Astrocyte of the spinal cord (primary cell): ENCODE measurements around the gene TXNDC16.

Source experiments
- DNase-seq: peaks from one replicate; pipeline ENCODE4 v3.0.0; 2011; ENCODE audit warnings: low read depth, low spot score
- H3K4me3 ChIP-seq: 2 replicates; pipeline ENCODE4 v1.5.1; 2011; ENCODE audit warnings: low read depth, mild to moderate bottlenecking, low read length, moderate library complexity
- in situ Hi-C: cut with HindIII; loops from 2 replicates; pipeline ENCODE4 v1.10.0; 2017; ENCODE audit warnings: low sequenced_read_pairs
- TF ChIP-seq, protein P1 (sequence below): IDR thresholded peaks from 2 replicates; pipeline ENCODE4 v1.5.1; 2012; ENCODE audit warnings: low read depth, mild to moderate bottlenecking, low read length, inconsistent platforms

The TXNDC16 gene

DNA sequence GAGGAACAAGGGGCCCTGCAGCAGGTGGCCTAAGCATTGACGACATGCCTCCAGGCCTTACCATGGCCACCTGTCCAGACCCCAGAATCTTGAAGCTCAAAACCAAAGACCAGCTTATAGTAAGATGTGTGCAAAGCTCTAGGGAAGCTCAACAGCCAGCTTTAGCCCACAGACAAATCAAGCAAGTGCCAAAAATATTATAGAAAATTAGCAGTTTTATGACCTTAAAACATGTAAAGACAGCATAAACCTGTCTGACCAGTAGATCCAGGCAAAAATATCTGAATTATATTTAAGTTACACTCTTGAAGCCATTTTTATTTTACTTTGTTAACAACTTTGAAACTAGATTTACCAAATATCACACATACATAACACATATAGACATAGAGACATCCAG is 90.6 kb downstream of the TXNDC16 start:
- in situ Hi-C loops, result no loop called here
- DNase-seq, result no peak
- H3K4me3 ChIP-seq, result no peak overlapping the region
- TF ChIP-seq, protein P1, sequence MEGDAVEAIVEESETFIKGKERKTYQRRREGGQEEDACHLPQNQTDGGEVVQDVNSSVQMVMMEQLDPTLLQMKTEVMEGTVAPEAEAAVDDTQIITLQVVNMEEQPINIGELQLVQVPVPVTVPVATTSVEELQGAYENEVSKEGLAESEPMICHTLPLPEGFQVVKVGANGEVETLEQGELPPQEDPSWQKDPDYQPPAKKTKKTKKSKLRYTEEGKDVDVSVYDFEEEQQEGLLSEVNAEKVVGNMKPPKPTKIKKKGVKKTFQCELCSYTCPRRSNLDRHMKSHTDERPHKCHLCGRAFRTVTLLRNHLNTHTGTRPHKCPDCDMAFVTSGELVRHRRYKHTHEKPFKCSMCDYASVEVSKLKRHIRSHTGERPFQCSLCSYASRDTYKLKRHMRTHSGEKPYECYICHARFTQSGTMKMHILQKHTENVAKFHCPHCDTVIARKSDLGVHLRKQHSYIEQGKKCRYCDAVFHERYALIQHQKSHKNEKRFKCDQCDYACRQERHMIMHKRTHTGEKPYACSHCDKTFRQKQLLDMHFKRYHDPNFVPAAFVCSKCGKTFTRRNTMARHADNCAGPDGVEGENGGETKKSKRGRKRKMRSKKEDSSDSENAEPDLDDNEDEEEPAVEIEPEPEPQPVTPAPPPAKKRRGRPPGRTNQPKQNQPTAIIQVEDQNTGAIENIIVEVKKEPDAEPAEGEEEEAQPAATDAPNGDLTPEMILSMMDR, result no peak

DNA sequence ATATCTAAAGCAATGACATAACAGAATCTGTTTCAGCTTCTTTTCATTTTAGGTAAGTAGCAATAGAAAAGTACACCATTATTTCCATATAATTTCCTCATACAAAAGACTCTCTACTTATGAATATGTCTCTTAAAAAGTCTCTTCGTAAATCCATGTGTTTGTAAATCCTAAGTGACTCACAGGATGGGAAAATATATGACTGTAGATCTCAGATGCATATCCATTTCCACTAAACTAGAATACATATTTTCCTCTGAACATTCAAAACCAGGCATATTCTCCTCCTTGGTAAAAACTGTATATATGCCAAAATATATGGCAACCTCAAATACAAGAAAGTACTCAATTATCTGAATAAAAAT is 93.6 kb downstream of the TXNDC16 start:
- in situ Hi-C loops, result no loop called here
- H3K4me3 ChIP-seq, result no peak overlapping the region
- TF ChIP-seq, protein P1, result no peak
- peak; percentile 73 for DNase-seq

DNA sequence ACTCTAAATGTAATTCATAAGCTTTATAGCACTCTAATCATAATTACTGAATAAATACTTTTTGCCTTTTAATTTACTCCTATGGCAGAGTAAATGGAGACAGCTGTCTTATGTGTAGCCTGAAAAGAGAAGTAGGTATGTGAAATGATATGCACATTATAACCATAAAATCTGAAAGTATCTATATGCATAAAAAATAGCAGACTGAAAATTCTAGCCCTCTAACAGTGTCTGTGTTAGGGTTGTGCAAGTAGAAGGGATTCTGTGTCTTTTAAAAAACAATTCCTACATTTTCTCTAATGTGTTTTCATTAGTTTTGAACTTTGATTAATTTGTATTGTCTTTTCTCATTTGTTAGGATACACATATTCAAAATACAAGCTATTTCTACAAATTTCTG is 94.9 kb downstream of the TXNDC16 start:
- in situ Hi-C loops, result no loop called here
- H3K4me3 ChIP-seq, result no peak overlapping the region
- TF ChIP-seq, protein P1, result no peak
- DNase-seq, result no peak

GRCh38 chr14:52455291-52456088 is 96.8 kb downstream of the TXNDC16 start:
- peak; percentile 82 for DNase-seq
- TF ChIP-seq, protein P1, result no peak
- no peak overlapping the region for H3K4me3 ChIP-seq
- in situ Hi-C loops, result no loop called here

- TF ChIP-seq, protein P1, result no peak
- in situ Hi-C loops, result no loop called here
Observed at GRCh38 chr14:52447236-52447635, 105.1 kb downstream of the TXNDC16 start.

DNA sequence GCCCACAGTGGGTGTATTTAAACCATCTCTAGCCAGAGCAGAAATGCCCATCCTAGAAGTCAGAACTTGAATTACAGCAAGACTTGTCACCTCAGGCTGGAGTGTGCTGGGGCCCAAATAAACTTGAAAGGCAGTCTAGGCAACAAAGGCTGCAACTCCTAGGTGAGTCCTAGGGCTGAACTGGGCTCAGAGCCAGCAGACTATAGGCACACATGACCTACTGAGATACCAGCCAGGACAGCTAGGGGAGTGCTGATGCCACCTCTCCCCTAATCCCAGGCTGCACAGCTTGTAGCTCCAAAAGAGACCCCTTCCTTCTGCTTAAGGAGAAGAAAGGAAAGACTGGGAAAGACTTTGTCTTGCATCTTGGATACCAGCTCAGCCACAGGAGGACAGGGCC is 106.0 kb downstream of the TXNDC16 start:
- no peak for DNase-seq
- TF ChIP-seq, protein P1, result no peak
- no peak overlapping the region for H3K4me3 ChIP-seq
- in situ Hi-C loops, result no loop called here

More at GRCh38 chr14:52447236-52447635, 105.1 kb downstream of the TXNDC16 start:
- DNase-seq, result no peak
- no peak overlapping the region for H3K4me3 ChIP-seq

DNA sequence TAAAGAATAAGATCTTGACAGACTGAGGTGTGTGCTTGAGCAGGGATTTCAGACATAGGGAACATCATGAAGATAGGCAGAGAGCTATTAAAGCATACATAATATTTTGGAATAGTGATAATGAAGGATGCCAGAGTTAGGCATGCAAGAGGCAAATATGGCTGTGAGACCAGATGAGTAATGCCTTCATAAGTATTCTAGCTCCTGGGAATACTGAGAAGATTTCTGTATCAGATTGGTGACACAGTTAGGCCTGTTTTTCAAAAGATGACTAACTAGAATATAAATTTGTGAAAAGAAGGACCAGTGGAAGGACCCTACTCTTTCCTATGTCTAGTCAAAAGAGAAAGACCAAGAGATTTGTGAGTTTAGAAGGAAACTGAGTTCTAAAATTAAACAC is 108.8 kb downstream of the TXNDC16 start:
- in situ Hi-C loops, result no loop called here
- no peak overlapping the region for H3K4me3 ChIP-seq
- no peak for DNase-seq
- TF ChIP-seq, protein P1, result no peak
